ENCODE measurements around the gene AAMP.

GRCh38 chr2:218262631-218263586, 7.0 kb downstream of the AAMP start:
- no peak for TF ChIP-seq POLR2A (IDR thresholded peaks at IDR 0.05)
- no peak for TF ChIP-seq POLR2AphosphoS5 (IDR thresholded peaks at IDR 0.05; ENCODE audit: insufficient read depth in 1 of 2, low read depth in 1 of 2)
